ENCODE measurements around the gene BCKDHA. TPM values are rescaled to one million over a fixed set of nuclear protein-coding genes. Genes with fewer than 3 reads are reported as not detected.

The BCKDHA gene
- total and polyA plus RNA-seq, 9 donors, result 19.8 to 41.2 (median 31.9) TPM

GRCh38 chr19:41443813-41444455 is 46.3 kb downstream of the BCKDHA start:
- Histone ChIP-seq H3K4me3 (ENCODE audit: low read length) (no peak overlapping the region), H3K36me3 (ENCODE audit: control insufficient read depth, insufficient read depth, low read length) (no peaks in the 10 kb centered on the region), H3K27ac (ENCODE audit: low read length) (no peak overlapping the region), H3K27me3 (ENCODE audit: control insufficient read depth, insufficient read depth, low read length) (peaks cover 12% of the 10 kb centered on the region), H3K4me1 (ENCODE audit: control insufficient read depth, insufficient read depth, low read length) (peaks cover under 1% of the 10 kb centered on the region), H3K9me3 (replicated peaks; ENCODE audit: control insufficient read depth, low read depth, low read length) (no peaks in the 10 kb centered on the region)
- WGBS (ENCODE audit: insufficient coverage), result 52% methylated on average over 6 of the region's 6 CpGs
- DNase-seq, result no peak

DNA sequence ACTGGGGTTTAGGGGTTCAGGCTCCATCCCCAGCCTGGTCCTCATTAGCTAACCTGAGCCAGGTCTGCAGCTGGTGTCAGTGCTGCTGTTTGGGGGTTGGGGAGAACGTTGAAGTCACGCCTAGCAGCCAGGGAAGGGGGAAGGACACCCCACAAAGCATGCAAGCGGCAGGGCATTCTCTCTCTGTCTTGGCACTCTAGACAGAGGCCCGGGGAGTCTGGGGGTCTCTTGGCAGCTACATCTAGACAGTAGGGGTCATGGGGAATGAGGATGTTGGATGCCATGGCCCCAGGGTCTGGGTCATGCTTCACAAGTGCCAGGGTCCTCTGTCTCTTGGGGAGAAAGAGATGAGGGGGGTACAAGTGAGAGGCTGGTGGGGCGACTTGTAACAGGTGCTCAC is 48.0 kb downstream of the BCKDHA start:
- peaks cover 20% of the 10 kb centered on the region for H3K27me3 ChIP-seq (ENCODE audit: control insufficient read depth, insufficient read depth, low read length)
- H3K4me1 ChIP-seq (ENCODE audit: control insufficient read depth, insufficient read depth, low read length), result peaks cover 3% of the 10 kb centered on the region
- no peak overlapping the region for H3K27ac ChIP-seq (ENCODE audit: low read length)
- H3K4me3 ChIP-seq (ENCODE audit: low read length), result no peak overlapping the region
- DNase-seq, result no peak
- no peaks in the 10 kb centered on the region for H3K9me3 ChIP-seq (replicated peaks; ENCODE audit: control insufficient read depth, low read depth, low read length)
- WGBS (ENCODE audit: insufficient coverage), result 60% methylated on average over 3 of the region's 5 CpGs
- H3K36me3 ChIP-seq (ENCODE audit: control insufficient read depth, insufficient read depth, low read length), result no peaks in the 10 kb centered on the region

GRCh38 chr19:41447732-41448332 is 50.2 kb downstream of the BCKDHA start:
- 74% methylated on average over 6 of the region's 12 CpGs for WGBS (ENCODE audit: insufficient coverage)
- Histone ChIP-seq H3K9me3 (replicated peaks; ENCODE audit: control insufficient read depth, low read depth, low read length) (no peaks in the 10 kb centered on the region), H3K4me1 (ENCODE audit: control insufficient read depth, insufficient read depth, low read length) (peaks cover 3% of the 10 kb centered on the region), H3K27ac (ENCODE audit: low read length) (no peak overlapping the region), H3K36me3 (ENCODE audit: control insufficient read depth, insufficient read depth, low read length) (no peaks in the 10 kb centered on the region), H3K27me3 (ENCODE audit: control insufficient read depth, insufficient read depth, low read length) (peaks cover 20% of the 10 kb centered on the region), H3K4me3 (ENCODE audit: low read length) (no peak overlapping the region)
- DNase-seq, result no peak

GRCh38 chr19:41449079-41449864 is 51.7 kb downstream of the BCKDHA start:
- 0% methylated on average over 10 of the region's 22 CpGs for WGBS (ENCODE audit: insufficient coverage)

GRCh38 chr19:41449865-41450178 is 52.2 kb downstream of the BCKDHA start:
- no peak overlapping the region for H3K4me3 ChIP-seq (ENCODE audit: low read length)
- WGBS (ENCODE audit: insufficient coverage), result 60% methylated on average over 1 of the region's 3 CpGs
- no peaks in the 10 kb centered on the region for H3K9me3 ChIP-seq (replicated peaks; ENCODE audit: control insufficient read depth, low read depth, low read length)
- no peaks in the 10 kb centered on the region for H3K36me3 ChIP-seq (ENCODE audit: control insufficient read depth, insufficient read depth, low read length)
- peaks cover 20% of the 10 kb centered on the region for H3K27me3 ChIP-seq (ENCODE audit: control insufficient read depth, insufficient read depth, low read length)
- DNase-seq, result no peak
- H3K27ac ChIP-seq (ENCODE audit: low read length), result no peak overlapping the region
- peaks cover 3% of the 10 kb centered on the region for H3K4me1 ChIP-seq (ENCODE audit: control insufficient read depth, insufficient read depth, low read length)

More at GRCh38 chr19:41449079-41449864, 51.7 kb downstream of the BCKDHA start:
- H3K27ac ChIP-seq (ENCODE audit: low read length), result no peak overlapping the region
- H3K9me3 ChIP-seq (replicated peaks; ENCODE audit: control insufficient read depth, low read depth, low read length), result no peaks in the 10 kb centered on the region
- H3K36me3 ChIP-seq (ENCODE audit: control insufficient read depth, insufficient read depth, low read length), result no peaks in the 10 kb centered on the region
- no peak overlapping the region for H3K4me3 ChIP-seq (ENCODE audit: low read length)
- peaks cover 20% of the 10 kb centered on the region for H3K27me3 ChIP-seq (ENCODE audit: control insufficient read depth, insufficient read depth, low read length)
- peaks cover 3% of the 10 kb centered on the region for H3K4me1 ChIP-seq (ENCODE audit: control insufficient read depth, insufficient read depth, low read length)
- DNase-seq, result peak; percentile 79

DNA sequence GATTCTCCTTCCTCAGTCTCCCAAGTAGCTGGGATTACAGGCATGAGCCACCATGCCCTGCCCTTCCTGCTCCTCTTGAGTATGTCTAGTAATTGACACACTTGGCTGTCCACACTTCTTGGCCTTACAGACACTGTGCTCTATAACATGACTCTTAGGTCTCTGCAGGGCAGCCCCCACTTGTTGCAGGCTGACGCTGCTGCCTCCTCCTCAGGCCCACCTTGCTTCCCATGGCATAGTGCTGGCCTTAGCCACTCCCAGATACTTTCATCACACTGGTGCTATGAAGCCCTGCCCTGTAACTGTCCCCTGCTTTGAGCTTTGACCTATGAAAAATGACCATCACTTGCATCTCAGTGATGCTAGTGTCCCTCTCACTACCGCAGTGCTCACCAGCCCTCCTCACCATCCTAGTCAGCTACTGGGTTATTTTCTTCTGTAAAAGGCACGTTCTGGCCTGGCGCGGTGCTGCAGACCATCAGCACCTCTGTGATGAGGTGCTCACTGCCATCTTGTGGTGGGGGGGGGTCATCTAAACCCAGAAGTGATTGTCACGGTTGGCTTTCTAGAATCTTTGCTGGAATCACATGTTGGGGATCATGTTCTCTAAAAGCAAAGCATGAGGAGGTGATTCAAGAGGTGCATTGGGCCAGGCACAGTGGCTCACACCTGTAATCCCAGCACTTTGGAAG is 55.1 kb downstream of the BCKDHA start:
- Histone ChIP-seq H3K4me3 (ENCODE audit: low read length) (no peak overlapping the region), H3K27ac (ENCODE audit: low read length) (no peak overlapping the region), H3K36me3 (ENCODE audit: control insufficient read depth, insufficient read depth, low read length) (no peaks in the 10 kb centered on the region), H3K4me1 (ENCODE audit: control insufficient read depth, insufficient read depth, low read length) (peaks cover 5% of the 10 kb centered on the region), H3K9me3 (replicated peaks; ENCODE audit: control insufficient read depth, low read depth, low read length) (no peaks in the 10 kb centered on the region), H3K27me3 (ENCODE audit: control insufficient read depth, insufficient read depth, low read length) (peaks cover 15% of the 10 kb centered on the region)
- 71% methylated on average over 3 of the region's 6 CpGs for WGBS (ENCODE audit: insufficient coverage)
- DNase-seq, result no peak

GRCh38 chr19:41455936-41456335 is 58.3 kb downstream of the BCKDHA start:
- 17% methylated on average over 1 of the region's 2 CpGs for WGBS (ENCODE audit: insufficient coverage)
- Histone ChIP-seq H3K9me3 (replicated peaks; ENCODE audit: control insufficient read depth, low read depth, low read length) (no peaks in the 10 kb centered on the region), H3K27me3 (ENCODE audit: control insufficient read depth, insufficient read depth, low read length) (no peaks in the 10 kb centered on the region), H3K36me3 (ENCODE audit: control insufficient read depth, insufficient read depth, low read length) (no peaks in the 10 kb centered on the region), H3K4me3 (ENCODE audit: low read length) (no peak overlapping the region), H3K4me1 (ENCODE audit: control insufficient read depth, insufficient read depth, low read length) (peaks cover 2% of the 10 kb centered on the region), H3K27ac (ENCODE audit: low read length) (peak overlapping the region; percentile 67)
- no peak for DNase-seq

GRCh38 chr19:41456342-41456918 is 58.8 kb downstream of the BCKDHA start:
- Histone ChIP-seq H3K27me3 (ENCODE audit: control insufficient read depth, insufficient read depth, low read length) (no peaks in the 10 kb centered on the region), H3K4me1 (ENCODE audit: control insufficient read depth, insufficient read depth, low read length) (peaks cover 2% of the 10 kb centered on the region), H3K4me3 (ENCODE audit: low read length) (no peak overlapping the region), H3K27ac (ENCODE audit: low read length) (peak overlapping the region; percentile 67), H3K9me3 (replicated peaks; ENCODE audit: control insufficient read depth, low read depth, low read length) (no peaks in the 10 kb centered on the region), H3K36me3 (ENCODE audit: control insufficient read depth, insufficient read depth, low read length) (no peaks in the 10 kb centered on the region)
- peak; percentile 84 for DNase-seq
- WGBS (ENCODE audit: insufficient coverage), result 10% methylated on average over 4 of the region's 7 CpGs

DNA sequence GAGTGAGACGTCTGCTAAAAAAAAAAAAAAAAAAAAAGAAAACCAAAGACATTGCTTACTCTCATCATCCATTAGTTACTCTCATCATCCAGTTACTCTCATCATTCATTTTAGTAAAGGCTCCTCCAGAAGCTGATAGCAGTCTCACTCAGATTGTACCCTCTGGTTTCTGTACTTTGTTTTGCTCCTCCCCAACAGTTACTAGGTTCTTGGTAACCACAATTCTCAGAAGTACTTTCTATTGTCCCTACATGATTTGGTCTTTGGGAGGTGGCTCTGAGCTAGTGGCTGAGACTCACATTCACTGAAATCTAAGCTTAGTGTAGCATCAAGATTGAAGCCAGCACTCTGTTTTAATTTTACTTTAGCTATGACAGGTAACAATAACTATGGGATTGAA is 59.6 kb downstream of the BCKDHA start:
- no peaks in the 10 kb centered on the region for H3K9me3 ChIP-seq (replicated peaks; ENCODE audit: control insufficient read depth, low read depth, low read length)
- no peaks in the 10 kb centered on the region for H3K27me3 ChIP-seq (ENCODE audit: control insufficient read depth, insufficient read depth, low read length)
- no peak for DNase-seq
- H3K4me3 ChIP-seq (ENCODE audit: low read length), result no peak overlapping the region
- H3K27ac ChIP-seq (ENCODE audit: low read length), result peak overlapping the region; percentile 67
- no peaks in the 10 kb centered on the region for H3K36me3 ChIP-seq (ENCODE audit: control insufficient read depth, insufficient read depth, low read length)
- peaks cover 2% of the 10 kb centered on the region for H3K4me1 ChIP-seq (ENCODE audit: control insufficient read depth, insufficient read depth, low read length)
- no CpG with 5 or more reads among the region's 1 CpG for WGBS (ENCODE audit: insufficient coverage)

GRCh38 chr19:41462497-41462896 is 64.9 kb downstream of the BCKDHA start:
- Histone ChIP-seq H3K27me3 (ENCODE audit: control insufficient read depth, insufficient read depth, low read length) (no peaks in the 10 kb centered on the region), H3K4me3 (ENCODE audit: low read length) (no peak overlapping the region), H3K36me3 (ENCODE audit: control insufficient read depth, insufficient read depth, low read length) (no peaks in the 10 kb centered on the region), H3K9me3 (replicated peaks; ENCODE audit: control insufficient read depth, low read depth, low read length) (no peaks in the 10 kb centered on the region), H3K4me1 (ENCODE audit: control insufficient read depth, insufficient read depth, low read length) (no peaks in the 10 kb centered on the region), H3K27ac (ENCODE audit: low read length) (no peak overlapping the region)
- 62% methylated on average over 6 of the region's 6 CpGs for WGBS (ENCODE audit: insufficient coverage)
- no peak for DNase-seq
